GM12801 (cell line): ENCODE data around the gene SKI.

ENCODE experiments used
- TF ChIP-seq, protein P1 (sequence below): IDR thresholded peaks from one replicate; pipeline ENCODE4 v1.5.1; 2011; ENCODE audit warnings: control low read depth; ENCODE audit not compliant: insufficient read length; ENCODE audit errors: extremely low read depth

SKI gene

DNA sequence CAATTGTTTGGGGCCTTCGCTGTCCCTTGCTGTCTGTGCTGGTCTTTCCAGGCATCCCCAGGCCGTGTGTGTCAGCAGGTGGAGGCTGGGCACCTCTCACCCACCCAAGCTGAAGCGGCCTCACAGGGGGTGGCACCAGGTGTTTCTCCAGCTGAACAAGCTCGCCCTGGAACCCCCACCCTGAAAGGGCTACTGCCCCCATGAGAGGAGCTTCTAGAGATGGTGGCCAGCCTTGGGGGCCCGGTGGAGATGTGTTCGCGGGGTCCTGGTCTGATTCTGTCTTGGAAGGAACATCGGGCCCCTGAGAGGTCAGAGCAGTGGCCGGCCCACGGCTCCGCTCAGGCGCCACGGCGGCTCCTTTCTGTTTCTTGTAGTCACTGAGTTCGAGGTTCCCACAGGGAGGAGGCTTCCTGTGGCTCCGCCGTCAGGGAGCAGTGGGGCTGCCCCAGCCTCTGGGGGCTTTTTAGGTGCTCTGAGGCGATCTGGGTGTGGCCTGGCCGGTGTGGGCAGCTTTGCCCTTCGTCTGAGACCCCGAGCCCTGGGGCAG is 46.9 kb downstream of the SKI start:
- TF ChIP-seq, protein P1, sequence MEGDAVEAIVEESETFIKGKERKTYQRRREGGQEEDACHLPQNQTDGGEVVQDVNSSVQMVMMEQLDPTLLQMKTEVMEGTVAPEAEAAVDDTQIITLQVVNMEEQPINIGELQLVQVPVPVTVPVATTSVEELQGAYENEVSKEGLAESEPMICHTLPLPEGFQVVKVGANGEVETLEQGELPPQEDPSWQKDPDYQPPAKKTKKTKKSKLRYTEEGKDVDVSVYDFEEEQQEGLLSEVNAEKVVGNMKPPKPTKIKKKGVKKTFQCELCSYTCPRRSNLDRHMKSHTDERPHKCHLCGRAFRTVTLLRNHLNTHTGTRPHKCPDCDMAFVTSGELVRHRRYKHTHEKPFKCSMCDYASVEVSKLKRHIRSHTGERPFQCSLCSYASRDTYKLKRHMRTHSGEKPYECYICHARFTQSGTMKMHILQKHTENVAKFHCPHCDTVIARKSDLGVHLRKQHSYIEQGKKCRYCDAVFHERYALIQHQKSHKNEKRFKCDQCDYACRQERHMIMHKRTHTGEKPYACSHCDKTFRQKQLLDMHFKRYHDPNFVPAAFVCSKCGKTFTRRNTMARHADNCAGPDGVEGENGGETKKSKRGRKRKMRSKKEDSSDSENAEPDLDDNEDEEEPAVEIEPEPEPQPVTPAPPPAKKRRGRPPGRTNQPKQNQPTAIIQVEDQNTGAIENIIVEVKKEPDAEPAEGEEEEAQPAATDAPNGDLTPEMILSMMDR = no peak

DNA sequence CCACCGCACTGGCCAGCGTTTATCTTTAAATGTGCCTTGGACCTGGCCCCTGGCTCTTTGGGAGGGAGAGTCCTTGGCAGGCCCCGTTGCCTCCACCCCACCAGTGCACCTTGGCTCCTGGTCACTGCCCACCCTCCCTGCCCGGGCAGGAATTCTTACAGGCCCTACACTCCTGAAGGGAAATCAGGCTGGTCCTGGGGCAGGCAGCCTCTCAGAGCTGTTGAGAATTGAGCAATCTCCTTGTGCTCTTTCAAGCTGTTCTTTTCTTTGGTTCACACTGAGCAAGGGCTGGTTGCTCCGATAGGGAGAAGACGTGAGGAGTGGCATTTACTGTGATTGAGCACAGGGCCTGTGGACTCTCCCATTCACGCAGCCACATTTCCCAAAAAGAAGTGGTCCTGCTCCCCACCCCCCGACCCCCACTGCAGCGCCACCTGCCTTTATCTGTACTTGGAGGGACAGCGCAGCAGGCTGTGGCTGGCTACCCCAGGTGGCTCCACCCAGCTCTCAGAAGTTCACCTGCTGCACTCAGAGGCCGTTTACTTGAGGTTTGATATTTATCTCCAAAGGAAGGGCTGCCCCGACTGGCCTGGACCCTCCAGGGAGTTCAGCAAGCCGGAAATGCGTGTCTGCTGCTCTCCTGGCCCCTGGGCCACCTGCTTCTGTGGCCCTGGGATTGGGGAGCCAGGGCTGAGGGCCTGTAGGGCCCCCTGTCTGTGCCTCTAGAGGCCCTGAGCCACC is 47.8 kb downstream of the SKI start:
- TF ChIP-seq, protein P1 = no peak

DNA sequence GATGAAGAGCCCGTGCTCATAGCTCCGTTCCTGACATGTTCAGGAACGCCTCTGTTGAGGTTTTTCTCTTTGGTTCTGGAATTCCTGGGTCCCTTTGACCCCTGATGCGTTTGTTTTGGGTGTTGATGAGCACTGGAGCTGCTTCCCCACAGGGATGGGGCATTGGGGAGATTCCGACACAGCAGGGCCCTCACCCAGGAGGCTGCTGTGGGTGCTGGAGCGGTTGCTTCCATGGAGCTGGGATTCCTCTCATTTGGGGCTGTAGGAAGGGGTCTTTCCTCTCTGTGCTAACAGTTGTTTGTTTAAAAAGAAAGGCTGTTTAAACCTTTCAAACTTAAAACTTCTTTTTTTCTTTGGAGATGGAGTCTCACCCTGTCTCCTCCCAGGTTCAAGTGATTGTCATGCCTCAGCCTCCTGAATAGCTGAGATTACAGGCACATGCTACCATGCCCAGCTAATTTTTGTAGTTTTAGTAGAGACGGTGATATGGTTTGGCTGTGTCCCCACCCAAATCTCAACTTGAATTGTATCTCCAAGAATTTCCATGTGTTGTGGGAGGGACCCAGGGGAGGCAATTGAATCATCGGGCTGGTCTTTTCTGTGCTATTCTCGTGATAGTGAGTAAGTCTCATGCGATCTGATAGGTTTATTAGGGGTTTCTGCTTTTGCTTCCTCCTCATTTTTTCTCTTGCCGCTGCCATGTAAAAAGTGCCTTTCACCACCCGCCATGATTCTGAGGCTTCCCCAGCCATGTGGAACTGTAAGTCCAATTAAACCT is 48.9 kb downstream of the SKI start:
- TF ChIP-seq, protein P1 = no peak

DNA sequence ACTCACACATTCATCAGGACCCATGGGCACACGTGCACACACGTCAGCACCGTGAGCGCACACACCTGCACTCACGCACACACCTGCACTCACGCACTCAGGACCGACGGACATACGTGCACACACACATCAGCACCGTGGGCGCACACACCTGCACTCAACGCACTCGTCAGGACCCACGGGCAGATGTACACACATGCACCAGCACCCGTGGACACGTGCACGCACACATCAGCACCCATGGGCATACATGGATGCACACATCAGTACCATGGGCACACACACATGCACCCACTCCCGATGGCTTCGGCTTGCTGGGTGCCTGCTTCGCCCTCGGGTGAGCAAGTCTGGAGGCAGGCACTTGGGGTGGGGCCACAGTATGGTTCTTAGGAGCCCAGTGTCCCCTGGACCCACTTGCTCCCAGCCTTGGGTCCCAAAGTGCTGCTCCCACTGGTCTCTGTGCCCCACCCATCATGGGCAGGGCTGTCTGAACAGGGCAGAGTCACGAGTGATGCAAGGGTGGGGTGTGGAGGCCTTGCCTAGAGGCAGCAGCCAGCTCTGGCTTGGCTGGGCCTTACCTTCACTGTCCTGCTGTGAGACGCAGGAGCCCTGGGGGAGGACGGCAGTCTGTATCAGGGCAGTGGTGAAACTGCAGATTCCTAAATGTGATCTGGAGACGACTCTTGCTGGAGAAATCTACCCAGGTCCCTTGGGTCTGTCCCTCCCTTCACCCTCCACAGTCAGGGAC is 49.8 kb downstream of the SKI start:
- TF ChIP-seq, protein P1 = no peak

DNA sequence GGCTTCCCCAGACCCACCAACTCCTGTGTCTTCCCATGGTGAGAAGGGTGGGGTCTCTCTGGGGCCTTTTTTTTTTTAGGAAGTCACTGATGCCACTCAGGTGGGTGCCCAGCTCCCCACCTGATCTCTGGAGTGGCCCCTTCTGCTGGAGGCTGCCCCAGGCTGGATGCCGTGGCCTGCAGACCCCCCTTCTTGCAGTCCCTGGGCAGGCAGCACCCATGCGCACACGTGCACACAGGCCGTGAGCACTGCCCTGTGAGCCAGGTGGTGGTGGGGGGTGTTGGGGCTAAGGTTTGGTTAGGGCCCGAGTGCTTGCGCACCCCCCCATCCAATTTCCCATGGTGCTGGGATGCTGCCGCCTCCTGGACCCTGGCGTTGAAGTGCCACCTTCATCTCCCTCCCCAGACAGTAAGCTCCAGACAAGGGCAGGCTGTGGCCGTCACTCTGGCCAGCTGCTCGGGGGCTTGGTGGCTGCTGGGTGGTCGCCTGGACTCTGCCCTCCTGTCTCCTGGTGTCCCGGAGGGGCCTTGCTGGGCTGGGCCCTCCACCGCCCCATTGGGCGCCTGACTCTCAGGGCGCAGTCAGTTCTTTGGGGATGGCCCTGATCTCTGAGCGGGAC is 50.6 kb downstream of the SKI start:
- TF ChIP-seq, protein P1 = no peak

DNA sequence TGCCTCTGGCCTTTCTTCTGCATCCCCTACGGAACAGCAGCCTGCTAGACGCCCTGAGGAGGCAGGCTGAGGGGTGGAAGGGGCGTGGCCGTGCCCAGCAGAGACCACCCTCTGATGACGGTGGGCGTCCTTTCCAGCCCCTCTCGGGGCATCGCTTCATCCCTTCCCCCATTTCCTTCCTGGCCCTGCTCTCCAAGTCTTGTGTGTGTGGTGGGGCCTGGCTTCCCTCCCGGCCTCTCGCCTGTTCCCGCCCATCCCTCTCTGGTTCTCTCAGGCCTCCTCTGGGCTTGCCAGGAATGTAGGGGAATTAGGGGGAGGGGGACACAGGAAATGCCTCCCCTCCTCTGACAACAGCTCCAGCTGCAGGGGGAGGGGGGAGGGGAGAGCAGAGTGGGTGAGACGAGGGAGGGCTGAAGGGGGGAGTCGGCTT is 51.1 kb downstream of the SKI start:
- TF ChIP-seq, protein P1 = no peak
